Gastrocnemius medialis (tissue), 4 donors: ENCODE measurements around the gene PAQR5. TPM values are rescaled to one million over a fixed set of nuclear protein-coding genes. Genes with fewer than 3 reads are reported as not detected.

ENCODE experiments used
- ATAC-seq, 2 donors: fragments of 150-250 bp; one replicate each; pipeline ENCODE4 v1.9.1; 2016
- DNase-seq, 2 donors: peaks; one replicate each; pipeline ENCODE4 v3.0.0-alpha.2; 2019
- H3K27ac ChIP-seq, 4 donors: fragments of 200-600 bp; sonication (generic); 1 replicate in 1 of 4; 2 replicates in 3 of 4; pipeline ENCODE4 v1.5.1; 2016 to 2018; ENCODE audit warnings: mild to moderate bottlenecking in 2 of 4, moderate library complexity in 1 of 4
- H3K27me3 ChIP-seq, 3 donors: fragments of 200-600 bp; sonication (generic) in 2 of 3; 1 replicate in 1 of 3; 2 replicates in 2 of 3; pipeline versions ENCODE4 v1.5.1 to v1.6.0; 2016 to 2019; ENCODE audit warnings: mild to moderate bottlenecking in 1 of 3, moderate library complexity in 1 of 3
- H3K36me3 ChIP-seq, 2 donors: fragments of 200-600 bp; sonication (generic) in 1 of 2; one replicate each; pipeline ENCODE4 v1.5.1; 2017 to 2018
- H3K4me1 ChIP-seq, 2 donors: fragments of 200-600 bp; sonication (generic) in 1 of 2; one replicate each; pipeline ENCODE4 v1.5.1; 2016 to 2017; ENCODE audit warnings: mild to moderate bottlenecking in 2 of 2
- H3K4me3 ChIP-seq, 4 donors: fragments of 200-600 bp; sonication (generic) in 3 of 4; 1 replicate in 1 of 4; 2 replicates in 3 of 4; pipeline ENCODE4 v1.5.1; 2016 to 2019; ENCODE audit warnings: mild to moderate bottlenecking in 2 of 4
- H3K9me3 ChIP-seq, 3 donors: fragments of 200-600 bp; sonication (generic) in 2 of 3; 1 replicate in 1 of 3; 2 replicates in 2 of 3; pipeline ENCODE4 v1.5.1; 2016 to 2019
- CTCF ChIP-seq, 5 experiments: fragments of 450-650 bp in 3 of 5; fragments of 200-600 bp in 2 of 5; sonication (generic) in 2 of 5; IDR thresholded peaks in 4 of 5; conservative IDR thresholded peaks in 1 of 5; 1 replicate in 4 of 5; 2 replicates in 1 of 5; pipeline ENCODE4 v1.5.1; 2016 to 2019; ENCODE audit warnings: antibody characterized with exemption in 5 of 5, mild to moderate bottlenecking in 3 of 5, moderate library complexity in 3 of 5
- POLR2A ChIP-seq, 2 donors: fragments of 450-650 bp; IDR thresholded peaks; one replicate each; pipeline ENCODE4 v1.6.1; 2017; ENCODE audit warnings: antibody characterized with exemption in 2 of 2, mild to moderate bottlenecking in 2 of 2, moderate library complexity in 2 of 2
- in situ Hi-C, 4 donors: fragments of 200-750 bp; cut with MboI; loops; one replicate each; pipeline versions ENCODE4 v1.15.0 to v1.8.0; 2017; ENCODE audit warnings: low sequenced_read_pairs in 4 of 4
- intact Hi-C: fragments of 100-400 bp; cut with DNase I; formaldehyde crosslinking; loops from one replicate; pipeline ENCODE4 v1.15.1; 2023; ENCODE audit warnings: low total_unique reads
- total RNA-seq, 4 donors: library from RNA; depleted of rRNA; stranded (reverse); fragments of >200 nt; gene quantifications; one replicate each; pipeline versions ENCODE4 v1.1.0 to v1.2.3, GENCODE V29; 2016

The PAQR5 gene
- total RNA-seq, 4 donors from 2014 or later, result 0.07 to 0.10 (median 0.10) TPM; not detected in 1

- Histone ChIP-seq H3K4me1 (no peaks in the 10 kb centered on the region), H3K4me3 (no peak overlapping the region), H3K27me3 (no peaks in the 10 kb centered on the region), H3K36me3 (no peaks in the 10 kb centered on the region), H3K27ac (no peak overlapping the region), H3K9me3 (no peaks in the 10 kb centered on the region)
- DNase-seq (no peak), ATAC-seq (no peak)
- intact Hi-C loops (no loop called here), in situ Hi-C loops (loop anchor here in 2 of 4 donors (25.0 kb wide), 1 partner anchor 210 kb away; no protein-coding TSS in a partner anchor)
- TF ChIP-seq CTCF (IDR thresholded peaks at IDR 0.05 in 4 of 5, conservative IDR thresholded peaks at IDR 0.05 in 1 of 5), result no peak
- TF ChIP-seq POLR2A (IDR thresholded peaks at IDR 0.05), result no peak
Measured at GRCh38 chr15:69272139-69272538, 26.6 kb upstream of the PAQR5 start.

- H3K9me3 ChIP-seq, result no peaks in the 10 kb centered on the region
- no peak for TF ChIP-seq POLR2A (IDR thresholded peaks at IDR 0.05)
- no peak for TF ChIP-seq CTCF (IDR thresholded peaks at IDR 0.05 in 4 of 5, conservative IDR thresholded peaks at IDR 0.05 in 1 of 5)
- H3K27me3 ChIP-seq, result no peaks in the 10 kb centered on the region
- in situ Hi-C loops (loop anchor here in 2 of 4 donors (25.0 kb wide), 1 partner anchor 211 kb away; no protein-coding TSS in a partner anchor), intact Hi-C loops (no loop called here)
- DNase-seq (no peak), ATAC-seq (no peak)
- no peak overlapping the region for H3K27ac ChIP-seq
- H3K4me3 ChIP-seq, result no peak overlapping the region
- no peaks in the 10 kb centered on the region for H3K4me1 ChIP-seq
- H3K36me3 ChIP-seq, result no peaks in the 10 kb centered on the region
Measured at GRCh38 chr15:69272891-69273290, 25.8 kb upstream of the PAQR5 start.

GRCh38 chr15:69275074-69275670 is 23.5 kb upstream of the PAQR5 start:
- Histone ChIP-seq H3K36me3 (no peaks in the 10 kb centered on the region), H3K4me3 (no peak overlapping the region), H3K27me3 (no peaks in the 10 kb centered on the region), H3K4me1 (no peaks in the 10 kb centered on the region), H3K9me3 (no peaks in the 10 kb centered on the region), H3K27ac (no peak overlapping the region)
- DNase-seq, result no peak
- intact Hi-C loops (no loop called here), in situ Hi-C loops (no loop called here)
- TF ChIP-seq POLR2A (IDR thresholded peaks at IDR 0.05) (no peak), CTCF (IDR thresholded peaks at IDR 0.05 in 4 of 5, conservative IDR thresholded peaks at IDR 0.05 in 1 of 5) (no peak)
- ATAC-seq, result no peak

GRCh38 chr15:69275933-69276560 is 22.7 kb upstream of the PAQR5 start:
- Histone ChIP-seq H3K27me3 (no peaks in the 10 kb centered on the region), H3K4me3 (no peak overlapping the region), H3K27ac (no peak overlapping the region), H3K36me3 (no peaks in the 10 kb centered on the region), H3K4me1 (no peaks in the 10 kb centered on the region), H3K9me3 (no peaks in the 10 kb centered on the region)
- TF ChIP-seq CTCF (IDR thresholded peaks at IDR 0.05 in 4 of 5, conservative IDR thresholded peaks at IDR 0.05 in 1 of 5) (no peak), POLR2A (IDR thresholded peaks at IDR 0.05) (no peak)
- DNase-seq, result no peak
- ATAC-seq, result no peak
- in situ Hi-C loops (no loop called here), intact Hi-C loops (no loop called here)
